ENCODE results near the gene TSPEAR. TPM values are rescaled to one million over a fixed set of nuclear protein-coding genes. Genes with fewer than 3 reads are reported as not detected.

The TSPEAR gene
- total and polyA plus RNA-seq, 2 donors (not counting 1 experiment from before 2014, with no cell fraction given), result not detected

GRCh38 chr21:44508426-44508710 is 203.0 kb downstream of the TSPEAR start:
- Histone ChIP-seq H3K9me3 (ENCODE audit: control insufficient read depth, insufficient read depth, low read depth, low read length) (no peaks in the 10 kb centered on the region), H3K4me2 (ENCODE audit: extremely low read depth, insufficient read depth, low read length) (no peak overlapping the region), H2AFZ (ENCODE audit: low read length) (no peak overlapping the region), H3K79me2 (ENCODE audit: control insufficient read depth, insufficient read depth, low read length) (no peaks in the 10 kb centered on the region), H4K20me1 (ENCODE audit: control insufficient read depth, extremely low read depth, insufficient read depth, low read length) (no peaks in the 10 kb centered on the region), H3K9ac (ENCODE audit: insufficient read depth, low read length) (no peak overlapping the region), H3K4me1 (ENCODE audit: control insufficient read depth, extremely low read depth, insufficient read depth, low read length) (no peaks in the 10 kb centered on the region), H3K27me3 (ENCODE audit: control insufficient read depth, insufficient read depth, low read length) (no peaks in the 10 kb centered on the region), H3K36me3 (ENCODE audit: control insufficient read depth, insufficient read depth, low read length) (no peaks in the 10 kb centered on the region), H3K4me3 (replicated peaks in 1 of 4; ENCODE audit: control extremely low read depth in 1 of 4, insufficient read depth in 1 of 4, low read depth in 3 of 4, low read length in 4 of 4) (no peak overlapping the region), H3K27ac (ENCODE audit: insufficient read depth, low read length) (no peak overlapping the region)
- DNase-seq (ENCODE audit: low read depth in 2 of 2), result no peak
- TF ChIP-seq CTCF (conservative IDR thresholded peaks at IDR 0.05 in 1 of 2, IDR thresholded peaks at IDR 0.05 in 1 of 2; ENCODE audit: low read depth in 1 of 2, low read length in 2 of 2) (no peak), EZH2 (IDR thresholded peaks at IDR 0.05; ENCODE audit: low read length, missing control alignments) (no peak)

- Histone ChIP-seq H2AFZ (ENCODE audit: low read length) (no peak overlapping the region), H3K4me2 (ENCODE audit: extremely low read depth, insufficient read depth, low read length) (no peak overlapping the region), H3K27ac (ENCODE audit: insufficient read depth, low read length) (no peak overlapping the region), H4K20me1 (ENCODE audit: control insufficient read depth, extremely low read depth, insufficient read depth, low read length) (no peaks in the 10 kb centered on the region), H3K36me3 (ENCODE audit: control insufficient read depth, insufficient read depth, low read length) (no peaks in the 10 kb centered on the region), H3K4me3 (replicated peaks in 1 of 4; ENCODE audit: control extremely low read depth in 1 of 4, insufficient read depth in 1 of 4, low read depth in 3 of 4, low read length in 4 of 4) (no peak overlapping the region), H3K9me3 (ENCODE audit: control insufficient read depth, insufficient read depth, low read depth, low read length) (no peaks in the 10 kb centered on the region), H3K79me2 (ENCODE audit: control insufficient read depth, insufficient read depth, low read length) (no peaks in the 10 kb centered on the region), H3K4me1 (ENCODE audit: control insufficient read depth, extremely low read depth, insufficient read depth, low read length) (no peaks in the 10 kb centered on the region), H3K9ac (ENCODE audit: insufficient read depth, low read length) (no peak overlapping the region), H3K27me3 (ENCODE audit: control insufficient read depth, insufficient read depth, low read length) (no peaks in the 10 kb centered on the region)
- DNase-seq (ENCODE audit: low read depth in 2 of 2), result no peak
- TF ChIP-seq CTCF (conservative IDR thresholded peaks at IDR 0.05 in 1 of 2, IDR thresholded peaks at IDR 0.05 in 1 of 2; ENCODE audit: low read depth in 1 of 2, low read length in 2 of 2) (no peak), EZH2 (IDR thresholded peaks at IDR 0.05; ENCODE audit: low read length, missing control alignments) (no peak)
Measured at GRCh38 chr21:44507673-44508425, 203.5 kb downstream of the TSPEAR start.

- TF ChIP-seq EZH2 (IDR thresholded peaks at IDR 0.05; ENCODE audit: low read length, missing control alignments), result no peak
- no peak for TF ChIP-seq CTCF (conservative IDR thresholded peaks at IDR 0.05 in 1 of 2, IDR thresholded peaks at IDR 0.05 in 1 of 2; ENCODE audit: low read depth in 1 of 2, low read length in 2 of 2)
Measured at GRCh38 chr21:44506279-44507255, 204.8 kb downstream of the TSPEAR start.

More at GRCh38 chr21:44506279-44507255, 204.8 kb downstream of the TSPEAR start:
- no peaks in the 10 kb centered on the region for H3K4me1 ChIP-seq (ENCODE audit: control insufficient read depth, extremely low read depth, insufficient read depth, low read length)
- H3K9me3 ChIP-seq (ENCODE audit: control insufficient read depth, insufficient read depth, low read depth, low read length), result no peaks in the 10 kb centered on the region
- no peak overlapping the region for H3K4me2 ChIP-seq (ENCODE audit: extremely low read depth, insufficient read depth, low read length)
- H3K36me3 ChIP-seq (ENCODE audit: control insufficient read depth, insufficient read depth, low read length), result no peaks in the 10 kb centered on the region
- no peaks in the 10 kb centered on the region for H4K20me1 ChIP-seq (ENCODE audit: control insufficient read depth, extremely low read depth, insufficient read depth, low read length)
- no peak overlapping the region for H3K4me3 ChIP-seq (replicated peaks in 1 of 4; ENCODE audit: control extremely low read depth in 1 of 4, insufficient read depth in 1 of 4, low read depth in 3 of 4, low read length in 4 of 4)
- no peak overlapping the region for H3K27ac ChIP-seq (ENCODE audit: insufficient read depth, low read length)
- no peak overlapping the region for H2AFZ ChIP-seq (ENCODE audit: low read length)
- H3K9ac ChIP-seq (ENCODE audit: insufficient read depth, low read length), result no peak overlapping the region
- H3K79me2 ChIP-seq (ENCODE audit: control insufficient read depth, insufficient read depth, low read length), result no peaks in the 10 kb centered on the region
- no peaks in the 10 kb centered on the region for H3K27me3 ChIP-seq (ENCODE audit: control insufficient read depth, insufficient read depth, low read length)
- no peak for DNase-seq (ENCODE audit: low read depth in 2 of 2)

Data from fibroblast of lung (primary cell).